LNCAP (cell line): ENCODE data around the gene GNAO1.

Source experiments
- CTCF ChIP-seq: fragments of 450-650 bp; IDR thresholded peaks from 2 replicates; pipeline ENCODE4 v1.5.1; 2017; ENCODE audit warnings: mild to moderate bottlenecking

GNAO1 gene

GRCh38 chr16:56211435-56211981 lies 20.2 kb downstream of the GNAO1 start:
- TF ChIP-seq CTCF = no peak

DNA sequence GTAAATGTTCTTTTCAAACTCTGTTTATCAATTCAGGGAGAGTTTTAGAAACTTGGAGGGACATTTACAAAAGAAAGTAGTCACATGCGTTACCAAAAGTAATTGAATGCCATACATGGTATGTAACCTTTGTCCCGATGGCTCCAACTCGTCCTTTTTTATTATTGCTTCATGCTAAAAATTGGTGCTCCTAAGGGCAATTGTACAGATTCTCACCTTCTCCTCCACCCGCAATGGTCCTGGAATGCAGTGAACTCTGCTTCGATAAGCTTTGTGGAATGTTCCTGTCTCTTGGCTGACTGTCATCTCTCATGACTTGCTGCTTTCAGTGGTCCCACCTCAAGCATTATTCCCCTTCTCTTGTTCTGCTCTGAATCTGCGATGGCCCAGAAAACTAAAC lies 20.9 kb downstream of the GNAO1 start:
- TF ChIP-seq CTCF = no peak

DNA sequence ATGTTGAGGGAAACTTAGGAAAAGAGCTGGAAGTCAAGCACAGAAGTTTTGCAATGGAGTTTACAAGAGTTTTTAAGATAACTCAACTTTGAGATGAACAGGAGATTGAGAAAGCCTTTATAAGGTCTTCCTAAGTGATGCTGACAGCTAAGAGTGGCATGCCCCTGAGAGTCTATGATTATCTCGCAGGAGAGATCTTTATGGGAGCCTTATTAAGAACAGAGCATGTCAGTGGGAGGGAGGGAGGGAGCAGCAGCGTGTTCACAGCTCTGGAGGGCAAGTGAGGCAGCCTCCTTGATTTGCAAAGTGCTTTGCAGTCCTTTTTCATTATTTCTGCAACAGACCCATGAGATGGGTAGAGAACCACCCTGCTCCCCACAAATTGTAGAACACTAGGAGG lies 30.7 kb downstream of the GNAO1 start:
- TF ChIP-seq CTCF = no peak

DNA sequence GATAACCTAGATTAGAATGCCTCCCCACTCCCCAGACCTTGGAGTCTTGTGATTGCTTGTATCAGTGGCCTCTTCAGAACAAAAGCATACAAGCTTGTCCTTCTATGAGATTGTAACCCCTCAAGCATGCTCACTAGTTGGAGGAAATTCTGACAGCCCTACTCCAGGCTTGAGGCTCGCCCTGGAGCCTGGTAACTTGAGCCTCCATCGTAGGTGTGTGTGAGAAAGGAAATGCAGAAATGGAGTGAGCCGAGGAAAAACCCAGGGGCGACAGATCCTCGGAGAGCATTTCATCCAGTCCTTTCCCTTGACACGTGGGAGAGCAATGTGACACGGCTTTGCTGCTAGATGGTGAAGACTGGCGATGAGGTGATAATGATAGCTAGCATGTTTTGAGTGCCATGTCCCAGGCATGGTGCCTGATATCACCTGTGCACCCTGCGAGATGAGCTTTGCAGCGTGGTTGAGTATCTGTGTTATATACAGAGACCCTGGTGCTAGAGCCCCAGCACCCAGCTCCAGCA lies 31.2 kb downstream of the GNAO1 start:
- TF ChIP-seq CTCF = no peak

DNA sequence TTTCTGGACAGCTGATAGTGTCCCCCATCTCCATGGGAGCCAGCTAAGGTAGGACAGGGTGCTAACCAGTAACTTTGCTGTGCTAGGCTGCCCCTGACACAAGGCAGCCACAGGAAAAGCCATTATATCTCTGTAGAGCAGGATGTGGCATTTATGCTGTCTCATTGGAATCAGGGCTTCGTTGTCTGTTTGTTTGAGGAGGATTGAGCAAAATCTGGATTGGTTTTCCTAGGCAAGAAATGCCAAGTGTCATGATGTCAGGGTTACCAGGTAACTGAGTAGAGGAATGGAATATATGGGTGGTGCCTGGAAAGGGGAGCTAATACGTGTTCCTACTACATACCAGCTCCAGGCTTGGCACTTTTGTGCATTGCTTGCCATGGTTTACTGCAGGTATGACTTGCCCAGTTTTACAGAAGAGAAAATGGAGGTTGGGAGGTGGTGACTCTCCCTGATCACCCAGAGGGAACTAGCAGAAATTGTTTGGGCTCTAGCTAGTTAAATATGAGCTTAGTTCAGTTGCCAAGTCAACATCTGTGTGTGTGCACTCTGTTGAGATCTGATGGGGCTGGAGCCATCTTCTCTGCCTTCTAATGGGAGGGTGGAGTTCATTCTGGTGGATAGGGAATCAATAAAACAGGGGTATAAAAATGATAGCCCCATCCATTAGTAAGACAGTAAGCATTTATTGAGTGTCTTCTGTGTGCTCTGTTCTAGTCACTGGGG lies 33.9 kb downstream of the GNAO1 start:
- no peak for TF ChIP-seq CTCF

DNA sequence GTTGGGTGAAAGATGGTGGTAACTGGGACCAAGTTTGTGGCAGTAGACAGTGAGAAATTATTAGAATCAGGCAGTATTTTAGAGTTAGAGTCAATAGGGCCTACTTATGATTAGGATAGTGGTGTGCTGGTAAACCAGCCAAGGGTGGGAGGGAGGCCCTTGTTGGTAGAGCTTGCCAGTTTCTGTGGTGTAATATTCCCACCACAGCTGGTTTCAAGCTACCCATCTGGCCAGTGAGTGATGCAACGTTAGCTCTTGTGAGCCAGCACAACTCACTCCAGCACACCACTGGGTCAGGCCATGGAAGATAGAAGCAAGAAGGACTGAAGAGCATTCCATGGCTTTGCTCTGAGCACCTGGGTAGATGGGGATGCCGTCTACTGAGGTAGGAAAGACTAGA lies 34.9 kb downstream of the GNAO1 start:
- no peak for TF ChIP-seq CTCF

DNA sequence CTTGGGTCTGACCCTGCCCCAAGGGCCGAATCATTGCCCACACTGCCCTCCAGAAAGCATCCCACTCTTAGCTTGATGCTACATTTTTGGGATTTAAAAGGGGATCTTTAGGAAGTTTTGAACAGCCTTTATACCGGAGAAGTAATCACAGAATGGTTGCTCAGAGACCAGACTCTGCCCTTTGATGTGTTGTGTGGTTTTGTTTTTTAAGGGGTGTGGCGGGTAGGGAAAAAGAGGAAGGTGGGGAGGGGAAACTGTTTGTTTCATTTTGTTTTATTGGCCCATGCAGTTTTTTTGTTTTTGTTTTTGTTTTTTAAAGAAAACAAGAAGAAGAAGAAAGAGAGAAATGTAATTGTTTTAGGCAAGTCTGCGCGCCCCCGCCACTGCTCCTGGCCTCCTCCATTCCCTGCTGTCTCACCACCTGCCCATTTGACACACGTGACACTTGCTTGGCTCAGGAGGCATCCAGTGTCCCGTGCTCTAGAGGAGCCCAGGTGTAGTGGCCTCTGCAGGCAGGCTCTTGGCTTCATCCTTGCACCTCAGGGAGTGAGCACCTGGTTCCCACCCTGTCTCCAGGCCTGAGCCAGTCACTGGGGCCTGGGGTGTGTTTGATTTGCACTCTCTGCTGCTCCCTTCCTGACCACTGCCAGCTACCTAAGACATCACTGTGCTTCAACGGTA lies 35.7 kb downstream of the GNAO1 start:
- no peak for TF ChIP-seq CTCF
